Urothelium cell line (cell line): Measurements from ENCODE around the gene GASK1B.

Source experiments
- DNase-seq: peaks from one replicate; pipeline ENCODE4 v3.0.0; 2011; ENCODE audit warnings: low spot score, mixed read lengths
- FAIRE-seq: peaks from 2 replicates; lab custom pipeline; 2011; peaks lifted over from hg19 to GRCh38; lab: Jason Lieb, UNC

The GASK1B gene

DNA sequence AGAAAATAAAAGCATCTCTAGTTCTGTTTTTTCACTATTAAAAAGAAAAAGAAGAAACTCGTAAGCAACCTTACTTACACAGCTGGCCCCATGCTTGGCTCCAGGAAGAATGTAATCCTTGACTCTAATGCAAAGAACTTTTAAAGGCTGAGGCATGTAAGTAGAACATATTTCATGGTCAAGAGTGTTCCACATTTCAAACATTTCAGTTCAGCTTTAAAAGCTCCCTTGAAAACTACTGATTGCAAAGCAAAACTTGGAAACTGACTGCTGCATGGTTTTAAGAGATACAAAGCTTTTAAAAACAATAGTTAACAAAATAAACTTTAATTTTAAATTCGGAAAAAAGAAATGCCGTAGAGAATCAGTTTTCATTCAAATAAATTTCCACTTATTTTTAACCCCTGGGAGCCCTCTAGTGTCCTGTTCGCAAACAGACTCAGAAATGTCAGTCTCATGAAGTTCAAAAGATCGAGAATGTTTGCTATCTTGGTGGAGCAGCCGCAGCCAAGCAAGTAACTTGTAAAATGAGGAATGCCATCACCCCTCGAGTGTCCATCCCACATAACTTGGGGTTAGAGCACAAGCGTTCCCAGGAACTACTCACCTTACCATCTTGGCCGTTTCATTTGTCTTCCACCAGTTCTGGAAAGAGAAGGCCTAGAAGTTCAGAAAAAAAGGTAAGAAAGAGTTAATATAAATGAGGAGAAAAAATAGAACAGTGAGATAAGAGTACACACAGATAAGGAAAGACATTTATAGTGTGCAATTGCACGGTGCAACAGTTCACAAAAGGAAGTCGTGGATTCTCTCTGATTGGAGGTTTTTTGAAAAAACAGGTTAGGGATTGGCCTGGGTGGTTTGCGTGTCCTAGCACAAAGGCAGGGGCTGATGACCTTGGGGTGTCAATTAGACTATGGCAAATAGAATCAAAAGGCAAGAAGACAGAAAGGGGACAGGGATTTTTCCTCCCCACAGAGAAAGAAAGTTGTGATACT lies at the start of gene GASK1B:
Gene GASK1B, minus strand, starts transcription at position 765 of the 998 bp plus-strand sequence. CDS start 1,650 bp downstream, outside the sequence.
- FAIRE-seq (no peak), DNase-seq (peak; percentile 49)

DNA sequence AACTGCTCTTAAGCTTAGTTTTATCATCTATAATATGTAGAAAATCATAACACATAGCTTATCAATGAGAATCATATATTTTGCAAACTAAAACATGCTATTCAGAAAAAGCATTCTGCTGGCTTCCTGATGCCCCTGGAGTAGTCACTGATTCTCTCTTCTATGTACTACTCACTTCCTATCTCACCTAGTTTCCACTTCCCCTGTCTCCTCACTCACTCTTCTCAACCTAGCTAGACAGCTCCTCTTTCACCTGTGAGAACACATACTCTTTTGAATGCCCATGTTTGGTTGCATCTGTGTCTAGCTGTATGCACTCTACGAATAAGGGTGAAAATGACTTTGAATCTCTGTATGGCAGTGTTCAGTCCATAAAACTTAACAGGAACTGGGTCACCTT lies 46.8 kb upstream of the GASK1B start:
- no peak for DNase-seq
- no peak for FAIRE-seq

DNA sequence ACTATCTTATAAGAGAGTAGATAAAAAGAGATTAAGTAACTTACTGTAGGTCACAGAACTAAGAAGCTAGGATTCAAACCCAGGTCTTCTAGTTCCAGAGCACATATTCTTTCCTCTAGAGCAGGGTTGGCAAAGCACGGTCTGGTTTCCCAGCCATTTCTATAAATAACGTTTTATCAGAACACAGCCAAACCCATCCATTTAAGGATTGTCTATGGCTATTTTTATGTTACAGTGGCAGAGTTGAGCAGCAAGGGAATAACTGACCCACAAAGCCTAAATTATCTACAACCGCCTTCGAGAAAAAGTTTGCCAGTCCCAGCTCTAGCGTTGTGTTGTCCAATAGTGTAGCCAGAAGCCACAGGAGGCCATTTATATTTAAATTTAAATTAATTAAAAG lies 44.9 kb upstream of the GASK1B start:
- DNase-seq, result no peak
- no peak for FAIRE-seq

DNA sequence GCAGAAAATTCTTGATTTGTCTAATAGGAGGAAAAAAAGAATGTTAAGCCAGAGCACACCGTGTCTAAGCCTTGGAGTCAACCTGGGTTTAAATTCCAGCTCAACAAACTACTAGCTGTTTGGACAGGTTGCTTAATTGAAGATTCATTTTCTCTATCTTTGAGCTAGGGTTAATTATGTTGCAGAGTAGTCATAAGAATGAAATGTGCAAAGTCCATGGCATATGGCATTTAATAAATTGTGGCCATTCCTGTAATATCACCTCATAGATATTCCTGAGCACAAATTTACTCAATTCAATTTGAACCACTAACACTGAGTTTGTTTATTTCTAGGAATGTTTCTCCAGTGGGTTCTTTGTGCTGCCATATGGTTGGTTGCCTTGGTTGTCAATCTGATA lies 42.0 kb upstream of the GASK1B start:
- FAIRE-seq (no peak), DNase-seq (no peak)

DNA sequence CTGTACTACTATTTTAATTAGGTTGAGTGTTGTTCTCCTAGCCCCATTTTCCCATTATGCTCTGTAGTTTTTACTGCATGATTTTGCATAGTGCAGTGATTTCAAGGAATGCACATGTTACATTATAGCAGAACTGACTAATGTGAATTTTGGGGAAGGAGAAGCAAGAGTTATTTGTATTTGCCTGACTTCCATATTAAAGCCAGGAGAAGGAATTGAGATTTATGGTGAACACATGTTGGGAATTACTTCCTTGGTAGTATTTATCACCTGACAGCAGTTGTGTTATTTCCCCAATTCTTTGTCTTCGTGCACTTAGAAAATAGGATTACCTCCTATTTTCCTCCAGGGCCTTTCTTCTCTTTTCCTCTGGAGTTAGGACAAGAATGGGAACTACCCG lies 40.6 kb upstream of the GASK1B start:
- DNase-seq (no peak), FAIRE-seq (no peak)

DNA sequence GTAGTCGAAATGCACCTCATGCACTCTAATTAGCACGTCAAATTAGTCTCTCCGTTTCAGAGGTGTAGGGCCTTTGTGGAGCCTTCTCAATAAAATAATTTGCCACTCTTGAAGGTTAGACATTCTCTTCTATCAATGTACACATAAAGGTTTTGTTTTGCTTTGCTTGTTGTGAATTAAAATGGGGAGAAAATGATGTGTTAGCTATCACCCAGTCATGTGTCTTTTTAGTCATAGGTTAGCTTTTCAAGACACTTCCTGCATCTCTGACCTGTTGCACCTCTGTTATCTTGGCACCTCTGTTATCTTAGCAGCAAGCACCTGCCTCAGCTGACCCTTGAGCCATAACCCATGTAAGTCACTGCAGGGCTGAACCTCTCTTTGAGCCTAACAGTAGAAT lies 38.4 kb upstream of the GASK1B start:
- DNase-seq, result no peak
- no peak for FAIRE-seq

DNA sequence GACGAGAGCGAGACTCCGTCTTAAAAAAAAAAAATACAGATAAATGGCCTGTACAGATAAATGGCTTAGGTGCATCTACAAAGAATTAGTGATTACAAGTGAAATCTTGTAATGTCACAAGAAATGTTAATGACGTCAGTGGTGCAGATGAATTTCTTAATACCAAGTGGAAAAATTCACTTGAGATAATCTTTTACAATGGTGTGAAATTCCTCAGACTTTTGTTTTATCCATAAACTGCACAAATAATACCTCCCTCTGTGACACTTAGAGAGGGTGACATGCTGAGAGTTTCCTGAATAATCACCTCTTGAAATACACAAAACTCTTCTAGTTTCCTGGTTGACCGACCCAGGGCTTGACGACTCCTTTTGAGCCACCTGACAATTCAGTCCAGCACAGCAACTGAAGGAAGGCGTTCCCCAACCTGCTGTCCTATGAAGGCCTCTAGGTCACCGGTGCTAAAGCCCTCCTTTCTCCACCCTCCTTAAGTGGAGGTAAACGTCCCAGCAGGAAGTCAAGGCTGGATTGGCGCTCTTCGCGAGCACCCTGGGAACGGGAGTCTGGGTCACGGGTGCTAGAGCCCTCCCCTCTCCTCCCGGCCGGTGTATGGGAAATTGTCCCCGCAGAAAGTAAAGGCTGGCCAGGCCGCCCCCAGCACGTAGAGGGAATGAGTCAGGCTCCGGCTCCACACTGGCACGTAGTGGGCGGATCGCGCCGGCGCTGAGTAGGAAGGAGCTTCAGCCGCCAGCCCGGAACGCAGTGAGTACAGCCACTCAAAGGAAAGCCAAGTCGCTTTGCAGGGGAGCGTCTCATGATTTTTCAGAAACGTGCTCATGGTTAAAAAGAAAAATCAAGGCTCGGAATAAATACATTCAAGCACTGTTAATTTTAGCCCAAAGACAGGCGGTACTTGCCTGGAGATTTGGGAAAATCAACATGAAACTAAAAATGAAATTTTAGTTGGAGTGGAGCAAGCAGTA lies 37.3 kb upstream of the GASK1B start, which contains the start of gene TMEM144:
Gene TMEM144, plus strand, starts transcription at position 662 of the 983 bp plus-strand sequence. CDS start 2,182 bp downstream, outside the sequence.
- peak; percentile 90 for DNase-seq
- FAIRE-seq, result no peak

DNA sequence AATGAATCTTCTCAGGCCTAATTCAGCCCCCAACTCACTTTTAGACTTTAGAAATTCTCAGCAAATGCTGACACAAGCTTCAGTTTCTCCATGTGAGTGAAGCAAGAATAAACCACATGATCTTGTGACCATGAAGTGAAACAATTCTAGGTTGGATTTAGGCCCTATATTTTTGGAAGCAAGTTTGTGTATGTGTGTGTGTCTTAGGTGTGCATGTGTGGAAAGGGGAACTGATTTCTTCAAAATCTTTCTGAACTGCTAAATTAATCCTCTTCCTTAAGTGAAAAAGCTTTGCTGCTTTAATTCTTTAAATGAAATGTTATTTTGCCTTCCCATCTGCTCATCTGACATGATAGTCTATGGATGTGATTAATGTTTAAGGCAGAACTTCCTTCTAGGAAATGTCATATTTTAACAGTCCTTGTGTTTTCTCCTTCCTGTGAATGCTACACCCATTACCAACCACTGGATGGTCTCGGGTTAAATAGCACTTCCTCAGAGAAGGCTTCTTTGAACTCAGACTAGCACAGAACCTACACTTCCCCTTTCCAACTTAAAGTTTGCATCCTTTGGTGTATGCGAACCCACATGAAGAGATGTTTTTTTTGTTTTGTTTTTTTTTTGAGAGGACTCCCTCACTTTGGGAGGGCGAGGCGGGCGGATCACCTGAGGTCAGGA lies 36.3 kb upstream of the GASK1B start:
- no peak for FAIRE-seq
- DNase-seq, result no peak

DNA sequence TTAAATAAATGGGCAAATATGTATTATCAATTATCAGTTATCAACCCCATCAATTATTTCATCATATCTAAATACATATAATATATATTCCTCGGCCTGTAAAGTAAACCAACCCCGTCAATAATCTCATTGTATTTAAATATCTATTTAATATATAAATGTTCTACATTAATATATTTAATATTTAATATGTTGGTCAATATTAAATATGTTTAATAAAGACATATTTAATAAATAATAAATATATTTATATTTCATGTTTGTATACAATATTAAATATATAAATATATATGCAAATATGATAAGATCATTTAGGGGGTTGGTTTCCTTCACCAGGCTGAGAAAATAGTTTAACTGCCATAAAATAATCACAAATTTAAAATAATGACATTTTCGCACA lies 31.1 kb upstream of the GASK1B start:
- DNase-seq, result no peak
- no peak for FAIRE-seq

DNA sequence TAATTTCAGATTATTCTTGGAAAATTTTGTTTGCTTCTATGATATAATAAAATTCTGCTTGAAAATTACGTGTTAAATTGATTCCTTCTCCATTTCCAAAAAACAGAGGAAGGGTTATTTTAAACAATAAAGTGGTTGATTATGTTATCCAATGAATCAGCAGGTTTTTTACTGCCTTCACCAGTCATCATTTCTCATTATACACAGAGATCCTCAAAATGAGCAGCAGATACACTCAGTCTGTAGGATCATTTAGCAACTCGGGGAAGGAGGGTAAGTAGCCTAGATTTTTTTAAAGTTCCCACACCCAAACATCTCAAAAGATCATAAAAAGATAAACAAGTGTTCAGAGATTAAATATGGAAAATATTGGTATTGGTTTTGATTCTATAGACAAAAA lies 30.6 kb upstream of the GASK1B start:
- FAIRE-seq (no peak), DNase-seq (no peak)

DNA sequence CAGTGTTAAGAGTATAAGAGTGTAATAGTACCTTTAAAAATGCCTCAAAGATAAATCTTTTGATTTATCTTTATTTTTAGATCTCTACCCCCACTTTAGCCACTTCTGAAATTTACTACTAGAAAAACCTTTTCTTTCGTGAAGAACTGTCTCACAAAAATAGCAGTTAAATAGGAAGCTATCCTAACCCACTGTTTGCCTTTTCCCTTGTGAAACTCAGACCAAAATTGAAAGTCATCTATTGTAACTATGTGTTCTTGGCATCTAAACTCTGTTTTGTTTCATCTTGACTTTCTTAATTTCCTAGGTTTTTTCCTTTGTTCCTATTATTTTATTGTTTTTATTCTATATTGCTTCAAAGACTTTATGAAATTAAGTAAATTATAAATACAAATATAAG lies 29.7 kb upstream of the GASK1B start:
- DNase-seq (no peak), FAIRE-seq (no peak)

DNA sequence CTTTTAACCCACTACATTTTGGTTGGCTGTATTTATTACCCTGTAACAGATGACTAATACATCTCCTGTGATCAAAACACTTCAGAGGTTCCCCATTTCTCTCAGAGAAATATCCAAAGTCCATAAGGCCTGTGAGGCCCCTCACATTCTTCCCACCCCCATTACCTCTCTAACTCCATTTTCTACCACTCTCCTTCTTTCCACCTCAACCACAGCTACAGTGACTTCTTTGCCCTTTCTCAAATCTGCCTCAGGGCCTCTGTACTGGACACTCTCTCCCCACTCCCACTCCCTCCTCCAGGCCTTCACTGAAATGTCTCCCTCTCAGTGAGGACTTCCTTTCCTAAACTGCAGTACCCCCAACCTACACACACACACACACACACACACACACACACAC lies 29.1 kb upstream of the GASK1B start:
- DNase-seq, result no peak
- FAIRE-seq, result no peak

DNA sequence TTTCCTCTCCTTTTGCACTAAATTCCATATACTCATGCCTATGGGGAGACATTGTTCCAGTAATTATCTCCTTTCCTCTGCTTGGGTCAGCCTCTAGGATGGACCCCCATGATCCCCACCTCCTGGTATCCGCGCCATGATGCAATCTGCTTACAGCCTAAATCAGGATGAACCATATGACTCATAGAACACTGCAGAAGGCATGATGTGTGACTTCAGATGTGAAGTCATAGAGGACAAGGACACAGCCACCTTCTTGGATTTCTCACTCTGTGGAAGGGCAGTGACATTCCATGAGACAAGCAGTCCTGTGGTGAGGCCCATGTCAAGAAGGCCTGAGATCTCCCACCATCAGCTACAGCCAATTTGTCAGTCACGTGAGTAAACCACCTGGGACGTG lies 28.5 kb upstream of the GASK1B start:
- DNase-seq, result no peak
- no peak for FAIRE-seq

DNA sequence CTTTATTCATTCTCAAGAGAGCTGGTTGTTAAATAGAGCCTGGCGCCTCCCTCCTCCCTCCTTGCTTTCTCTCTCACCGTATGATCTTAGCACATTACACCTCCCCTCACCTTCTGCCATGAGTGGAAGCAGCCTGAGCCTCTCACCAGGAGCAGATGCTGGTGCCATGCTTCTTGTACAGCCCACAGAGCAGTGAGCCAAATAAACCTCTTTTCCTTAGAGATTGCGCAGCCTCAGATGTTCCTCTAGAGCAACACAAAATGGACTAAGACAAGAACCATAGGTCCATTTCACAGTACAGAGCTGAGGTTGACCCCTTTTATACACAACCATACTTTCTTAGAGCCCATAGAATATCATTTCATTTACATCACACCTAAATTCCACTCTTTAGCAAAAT lies 27.4 kb upstream of the GASK1B start:
- FAIRE-seq (no peak), DNase-seq (no peak)

DNA sequence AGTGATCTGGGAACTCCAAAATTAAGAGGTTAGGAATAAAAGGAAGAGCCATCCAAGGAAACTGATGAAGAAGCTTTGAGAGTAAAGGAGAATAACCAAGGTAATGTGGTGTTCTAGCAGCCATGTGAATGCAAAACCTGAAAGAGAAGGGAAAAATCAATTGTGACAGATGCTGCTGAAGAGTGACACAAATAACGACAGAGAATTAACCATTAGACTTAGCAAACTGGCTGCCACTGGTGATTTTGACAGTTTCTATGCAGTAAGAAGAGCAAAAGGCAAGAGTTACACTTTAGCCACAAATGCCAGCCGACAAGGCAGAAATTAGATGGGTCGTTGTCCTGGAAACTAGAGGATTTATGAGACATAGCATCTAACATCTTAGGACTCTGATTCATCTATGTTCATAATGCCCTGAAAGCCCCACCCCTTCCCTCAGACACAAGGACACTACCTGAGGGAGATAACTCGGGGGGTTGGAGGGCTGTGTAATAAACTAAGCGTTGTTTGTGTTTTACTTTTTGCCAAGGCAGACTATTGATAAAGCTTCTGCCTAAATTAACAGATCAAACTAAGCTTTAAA lies 24.5 kb upstream of the GASK1B start:
- DNase-seq (no peak), FAIRE-seq (no peak)

DNA sequence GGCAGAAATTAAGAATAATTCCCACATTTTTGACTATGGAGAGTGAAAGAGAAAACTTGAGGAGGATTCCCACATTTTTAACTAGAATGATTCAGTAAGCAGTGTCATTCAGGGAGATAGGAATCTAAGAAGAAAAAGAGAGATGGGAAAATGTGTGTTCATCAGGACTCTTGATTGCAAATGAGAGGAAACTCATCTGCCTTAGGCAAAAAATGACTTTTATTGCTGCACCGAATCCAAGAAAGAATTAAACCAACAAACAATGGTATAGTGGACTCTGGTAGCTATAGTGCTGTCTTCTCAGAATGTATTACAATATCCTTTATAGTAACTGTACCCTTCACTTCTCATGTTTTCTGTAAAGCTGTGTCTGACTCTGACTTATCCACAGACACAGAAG lies 22.5 kb upstream of the GASK1B start:
- no peak for DNase-seq
- FAIRE-seq, result no peak

DNA sequence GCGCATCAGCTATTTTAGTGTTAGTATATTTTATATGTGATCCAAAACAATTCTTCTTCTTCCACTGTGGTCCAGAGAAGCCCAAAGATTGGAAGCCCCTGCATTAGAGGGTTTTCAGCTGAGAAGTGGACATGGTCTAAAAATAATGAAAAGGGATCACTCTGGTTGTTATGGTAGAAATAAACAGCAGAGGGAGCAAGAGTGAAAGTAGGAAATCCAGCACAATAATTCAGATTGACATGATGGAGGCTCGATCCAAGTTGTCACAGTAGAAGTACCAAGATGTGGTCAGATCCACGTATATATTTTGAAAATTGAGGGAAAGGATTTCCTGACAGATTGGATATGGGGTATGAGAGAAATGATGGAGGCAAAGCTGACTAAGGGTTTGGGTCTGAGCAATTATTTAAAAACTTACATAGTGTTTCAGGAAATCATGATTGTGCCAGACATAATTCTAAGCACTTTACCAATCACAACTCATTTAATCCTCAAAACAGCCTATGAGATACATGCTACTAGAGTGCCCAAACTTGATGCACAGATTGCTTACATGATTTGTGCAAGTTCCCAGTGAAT lies 20.4 kb upstream of the GASK1B start:
- no peak for FAIRE-seq
- DNase-seq, result peak; percentile 26

DNA sequence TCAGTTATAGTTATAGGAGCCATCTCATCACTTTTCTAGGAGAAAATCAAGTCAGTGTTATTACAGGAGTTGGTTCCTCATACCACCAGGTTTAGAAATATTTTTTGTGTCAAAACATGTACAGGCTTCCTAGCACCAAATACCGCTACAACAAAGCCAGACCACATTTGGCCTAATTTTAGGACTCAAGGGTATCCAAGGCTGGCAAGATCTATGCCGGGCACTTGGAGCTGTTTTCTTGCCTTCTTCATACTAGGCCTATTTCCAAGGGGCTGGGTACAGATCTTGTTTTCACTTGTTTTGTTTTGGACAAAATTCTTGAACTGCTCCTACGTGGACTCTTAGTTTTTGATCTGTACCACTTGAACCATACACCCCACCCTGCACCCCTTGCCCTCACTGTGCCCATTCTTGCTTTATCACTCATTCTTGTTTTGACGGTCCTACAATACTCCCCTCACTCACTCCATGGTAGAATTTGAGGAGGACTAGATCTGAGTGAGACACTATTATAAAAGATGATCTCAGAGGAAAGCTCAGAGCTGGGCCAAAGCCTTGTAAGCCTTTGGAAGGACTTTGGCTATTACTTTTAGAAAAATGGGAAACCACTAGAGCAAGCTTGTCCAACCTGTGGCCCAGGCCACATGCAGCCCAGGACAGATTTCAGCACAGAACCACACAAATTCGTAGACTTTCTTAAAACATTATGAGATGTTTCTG lies 19.8 kb upstream of the GASK1B start:
- FAIRE-seq (no peak), DNase-seq (no peak)

DNA sequence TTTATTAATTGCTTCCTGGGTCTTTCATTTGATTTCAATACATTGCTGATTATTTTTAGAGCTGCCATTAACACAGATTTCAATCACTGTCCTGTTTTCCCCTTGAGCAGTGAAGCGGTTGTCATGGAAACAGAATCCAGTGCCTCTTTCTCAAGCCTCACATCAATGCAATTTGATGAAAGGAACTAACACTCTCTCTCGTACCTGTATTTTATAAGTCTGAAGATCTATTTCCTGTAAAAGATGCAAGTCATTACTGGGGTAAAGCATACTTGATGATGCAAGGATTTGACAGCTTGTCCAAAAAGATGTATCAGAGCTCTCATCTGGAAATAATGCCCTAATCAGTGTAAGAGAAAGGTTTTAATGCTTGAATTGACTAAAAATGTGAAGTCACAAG lies 17.9 kb upstream of the GASK1B start:
- FAIRE-seq, result no peak
- DNase-seq, result no peak
